NCI-H1417 (cell line): Measurements from ENCODE around the gene RARRES2.

Experiments used
- DNase-seq, 3 experiments: peaks; one replicate each; lab custom pipeline; 2025; lab: John Stamatoyannopoulos, UW

RARRES2 gene

DNA sequence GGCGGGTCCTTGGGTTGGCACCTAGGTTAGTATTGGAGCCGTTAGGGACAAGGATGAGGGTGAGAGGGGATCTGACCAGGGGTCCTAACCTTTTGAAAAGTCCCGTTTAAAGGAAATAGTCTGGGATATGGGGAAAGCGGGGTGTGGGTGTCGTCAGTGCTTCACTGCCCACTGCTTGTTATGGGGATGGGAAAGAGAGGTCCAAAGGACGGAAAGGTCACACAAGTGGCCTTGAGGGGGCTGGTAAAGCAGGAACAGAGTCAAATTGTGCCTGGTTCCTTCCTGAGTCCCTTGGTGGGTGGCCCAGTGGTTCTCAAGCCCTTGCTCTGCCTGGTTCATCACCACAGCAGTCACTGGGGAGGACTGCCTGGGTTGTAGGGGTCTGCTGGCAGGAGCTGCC is 35.1 kb upstream of the RARRES2 start:
- no peak for DNase-seq

DNA sequence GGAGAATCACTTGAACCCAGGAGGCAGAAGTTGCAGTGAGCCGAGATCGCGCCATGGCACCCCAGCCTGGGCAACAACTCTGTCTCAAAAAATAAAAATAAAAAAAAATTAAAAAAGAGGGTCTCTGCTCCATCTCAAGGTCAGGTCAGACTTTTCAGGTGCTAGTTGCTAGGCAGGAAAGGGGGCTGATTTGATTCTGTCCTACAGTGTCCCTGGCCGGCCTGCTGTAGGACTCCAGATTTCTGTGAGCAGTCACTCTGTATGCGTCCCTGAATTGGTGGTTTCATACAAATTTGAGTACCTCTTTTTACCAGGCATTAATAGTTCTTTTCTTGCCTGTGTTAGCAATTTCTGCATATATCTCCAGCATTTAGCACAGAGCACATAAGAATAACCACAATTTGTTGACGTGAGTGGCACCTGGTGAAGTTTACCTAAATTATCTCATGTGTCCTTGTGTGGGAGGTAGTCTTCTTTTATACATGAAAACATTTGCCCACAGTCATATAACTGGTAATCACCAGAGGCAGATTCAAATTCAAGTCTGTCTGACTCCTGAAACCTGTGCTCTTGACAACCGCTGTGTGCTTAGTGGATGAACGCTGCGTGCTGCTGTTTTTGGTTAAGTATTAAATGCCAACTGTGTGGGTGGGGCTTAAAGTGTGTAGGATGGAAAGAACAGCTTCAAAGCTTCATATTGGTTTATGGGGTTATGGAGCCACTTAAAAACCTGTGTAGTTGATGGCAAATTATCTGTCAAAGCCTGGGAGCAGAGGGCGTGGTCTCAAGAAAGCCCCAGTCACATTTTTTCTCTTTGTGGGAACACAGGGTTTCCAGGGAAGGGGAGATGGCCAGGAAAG is 34.5 kb upstream of the RARRES2 start:
- DNase-seq: peak in 1 of 3 experiments; percentile 47

DNA sequence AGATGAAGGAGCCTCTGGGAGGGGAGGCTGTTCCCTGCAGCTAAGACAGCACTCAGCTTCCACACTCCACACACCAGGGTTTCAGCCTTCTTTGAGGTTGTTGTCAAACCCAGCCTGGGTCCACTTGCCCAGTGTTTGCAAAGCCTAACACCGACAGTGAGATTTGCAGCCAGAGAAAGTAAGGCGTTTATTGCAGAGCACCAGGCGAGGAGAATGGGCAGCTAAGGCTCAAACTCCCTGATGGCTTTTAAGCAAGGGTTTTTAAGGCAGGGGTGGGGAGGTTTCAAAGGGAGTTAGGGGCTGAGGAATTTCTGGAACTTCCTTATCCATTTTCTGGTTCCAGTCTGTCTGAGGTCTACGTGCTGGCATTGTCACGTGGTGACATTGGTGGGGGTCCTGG is 33.0 kb upstream of the RARRES2 start:
- DNase-seq: no peak

DNA sequence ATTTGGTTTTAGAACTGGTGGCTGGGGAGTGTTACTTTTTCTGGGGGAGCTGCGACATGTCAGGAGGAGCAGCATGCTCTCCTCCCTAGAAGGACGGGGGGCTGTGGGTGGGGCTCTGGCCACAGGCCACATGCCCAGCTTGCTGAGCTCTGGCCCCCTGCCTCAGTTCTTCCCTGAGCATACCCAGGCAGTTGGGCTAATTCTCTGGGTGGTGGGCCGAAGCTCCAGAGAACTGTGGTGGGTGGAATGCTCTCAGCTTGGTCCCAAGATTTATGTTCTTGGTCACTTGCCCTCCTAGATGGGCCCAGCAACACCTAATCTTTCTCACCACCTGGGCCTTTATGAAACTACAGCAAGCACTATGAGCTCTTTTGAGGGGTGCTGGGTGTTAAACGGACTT is 32.6 kb upstream of the RARRES2 start:
- no peak for DNase-seq

DNA sequence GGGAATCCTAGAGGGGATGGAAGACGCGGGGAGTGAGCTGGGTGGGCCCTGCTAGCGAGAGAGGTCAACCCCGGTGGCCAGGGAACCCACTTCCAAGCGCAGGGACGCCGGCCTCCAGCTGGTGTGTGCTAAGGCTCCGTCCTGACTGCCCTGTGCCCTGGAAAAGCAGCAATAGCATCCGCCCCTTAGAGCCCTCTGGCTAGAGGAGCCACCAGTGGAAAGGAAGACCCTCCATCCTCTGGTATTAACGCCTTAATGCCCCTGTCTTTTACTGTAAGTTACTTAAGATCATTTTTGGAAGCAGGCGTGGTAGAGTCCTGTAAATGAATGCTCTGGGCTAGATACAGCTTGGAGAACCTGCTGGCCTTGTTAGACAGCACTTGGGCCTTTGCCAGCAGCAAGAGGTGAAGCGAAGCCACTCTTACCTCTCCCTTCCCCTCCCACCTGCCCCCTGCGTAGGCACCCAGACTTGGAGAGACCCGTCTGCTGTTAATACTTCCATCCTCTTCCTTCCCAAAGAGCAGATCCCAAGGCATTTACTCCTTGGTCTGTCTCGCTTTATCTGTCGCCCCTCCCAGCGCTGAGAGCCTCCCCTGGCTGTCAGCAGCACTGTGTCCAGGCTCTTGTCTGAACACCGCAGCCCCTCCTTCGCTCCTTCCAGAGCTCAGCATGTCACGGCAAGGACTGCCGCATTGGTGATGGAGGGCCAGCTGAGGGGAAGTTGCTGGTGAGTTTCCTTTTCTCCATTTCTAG is 31.8 kb upstream of the RARRES2 start:
- no peak for DNase-seq

DNA sequence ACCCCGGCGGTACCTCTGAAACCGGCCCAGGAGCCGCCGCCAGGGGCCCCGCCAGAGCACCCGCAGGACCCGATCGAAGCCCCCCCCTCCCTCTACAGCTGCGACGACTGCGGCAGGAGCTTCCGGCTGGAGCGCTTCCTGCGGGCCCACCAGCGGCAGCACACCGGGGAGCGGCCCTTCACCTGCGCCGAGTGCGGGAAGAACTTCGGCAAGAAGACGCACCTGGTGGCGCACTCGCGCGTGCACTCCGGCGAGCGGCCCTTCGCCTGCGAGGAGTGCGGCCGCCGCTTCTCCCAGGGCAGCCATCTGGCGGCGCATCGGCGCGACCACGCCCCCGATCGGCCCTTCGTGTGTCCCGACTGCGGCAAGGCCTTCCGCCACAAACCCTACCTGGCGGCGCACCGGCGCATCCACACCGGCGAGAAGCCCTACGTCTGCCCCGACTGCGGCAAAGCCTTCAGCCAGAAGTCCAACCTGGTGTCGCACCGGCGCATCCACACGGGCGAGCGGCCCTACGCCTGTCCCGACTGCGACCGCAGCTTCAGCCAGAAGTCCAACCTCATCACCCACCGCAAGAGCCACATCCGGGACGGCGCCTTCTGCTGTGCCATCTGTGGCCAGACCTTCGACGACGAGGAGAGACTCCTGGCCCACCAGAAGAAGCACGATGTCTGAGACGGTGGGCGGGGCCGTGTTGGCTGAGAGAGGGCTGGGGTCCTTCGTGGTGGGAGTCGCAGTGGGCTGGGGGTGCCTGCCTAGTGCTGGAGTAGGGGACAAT is 31.0 kb upstream of the RARRES2 start:
- no peak for DNase-seq

DNA sequence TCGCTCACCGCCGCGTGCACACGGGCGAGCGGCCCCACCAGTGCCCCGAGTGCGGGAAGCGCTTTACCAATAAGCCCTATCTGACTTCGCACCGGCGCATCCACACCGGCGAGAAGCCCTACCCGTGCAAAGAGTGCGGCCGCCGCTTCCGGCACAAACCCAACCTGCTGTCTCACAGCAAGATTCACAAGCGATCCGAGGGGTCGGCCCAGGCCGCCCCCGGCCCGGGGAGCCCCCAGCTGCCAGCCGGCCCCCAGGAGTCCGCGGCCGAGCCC is 30.5 kb upstream of the RARRES2 start:
- DNase-seq: no peak

DNA sequence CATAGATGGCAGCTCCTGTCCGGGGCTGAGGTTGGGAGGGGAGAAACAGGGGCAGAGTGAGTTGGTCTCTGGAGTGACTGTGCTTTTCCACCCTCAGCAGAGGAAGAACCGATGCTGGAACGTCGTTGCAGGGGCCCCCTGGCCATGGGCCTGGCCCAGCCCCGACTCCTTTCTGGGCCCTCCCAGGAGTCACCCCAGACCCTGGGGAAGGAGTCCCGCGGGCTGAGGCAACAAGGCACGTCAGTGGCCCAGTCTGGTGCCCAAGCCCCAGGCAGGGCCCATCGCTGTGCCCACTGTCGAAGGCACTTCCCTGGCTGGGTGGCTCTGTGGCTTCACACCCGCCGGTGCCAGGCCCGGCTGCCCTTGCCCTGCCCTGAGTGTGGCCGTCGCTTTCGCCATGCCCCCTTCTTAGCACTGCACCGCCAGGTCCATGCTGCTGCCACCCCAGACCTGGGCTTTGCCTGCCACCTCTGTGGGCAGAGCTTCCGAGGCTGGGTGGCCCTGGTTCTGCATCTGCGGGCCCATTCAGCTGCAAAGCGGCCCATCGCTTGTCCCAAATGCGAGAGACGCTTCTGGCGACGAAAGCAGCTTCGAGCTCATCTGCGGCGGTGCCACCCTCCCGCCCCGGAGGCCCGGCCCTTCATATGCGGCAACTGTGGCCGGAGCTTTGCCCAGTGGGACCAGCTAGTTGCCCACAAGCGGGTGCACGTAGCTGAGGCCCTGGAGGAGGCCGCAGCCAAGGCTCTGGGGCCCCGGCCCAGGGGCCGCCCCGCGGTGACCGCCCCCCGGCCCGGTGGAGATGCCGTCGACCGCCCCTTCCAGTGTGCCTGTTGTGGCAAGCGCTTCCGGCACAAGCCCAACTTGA is 29.9 kb upstream of the RARRES2 start:
- no peak for DNase-seq

DNA sequence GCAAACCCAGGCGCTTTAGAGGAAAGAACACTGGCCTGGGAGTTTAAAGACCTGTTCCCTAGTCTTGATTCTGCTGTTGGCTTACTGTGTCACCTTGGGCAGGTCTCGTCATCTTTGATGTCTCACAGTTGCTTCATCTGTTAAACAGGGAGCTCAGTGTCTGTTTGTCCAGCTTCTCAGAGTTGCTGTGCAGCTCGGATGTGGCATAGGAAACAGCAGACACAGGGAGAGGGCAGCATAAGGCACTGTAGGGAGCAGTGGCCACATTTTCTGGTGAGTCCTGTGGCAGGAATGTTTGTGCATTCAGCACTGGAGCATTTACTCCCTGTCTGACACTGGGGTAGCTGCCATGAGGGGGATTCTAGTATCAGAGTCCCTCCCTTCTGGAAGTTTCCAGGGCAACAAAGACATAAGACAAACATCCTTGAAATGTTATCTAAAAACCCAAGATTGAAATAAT is 29.2 kb upstream of the RARRES2 start:
- no peak for DNase-seq

DNA sequence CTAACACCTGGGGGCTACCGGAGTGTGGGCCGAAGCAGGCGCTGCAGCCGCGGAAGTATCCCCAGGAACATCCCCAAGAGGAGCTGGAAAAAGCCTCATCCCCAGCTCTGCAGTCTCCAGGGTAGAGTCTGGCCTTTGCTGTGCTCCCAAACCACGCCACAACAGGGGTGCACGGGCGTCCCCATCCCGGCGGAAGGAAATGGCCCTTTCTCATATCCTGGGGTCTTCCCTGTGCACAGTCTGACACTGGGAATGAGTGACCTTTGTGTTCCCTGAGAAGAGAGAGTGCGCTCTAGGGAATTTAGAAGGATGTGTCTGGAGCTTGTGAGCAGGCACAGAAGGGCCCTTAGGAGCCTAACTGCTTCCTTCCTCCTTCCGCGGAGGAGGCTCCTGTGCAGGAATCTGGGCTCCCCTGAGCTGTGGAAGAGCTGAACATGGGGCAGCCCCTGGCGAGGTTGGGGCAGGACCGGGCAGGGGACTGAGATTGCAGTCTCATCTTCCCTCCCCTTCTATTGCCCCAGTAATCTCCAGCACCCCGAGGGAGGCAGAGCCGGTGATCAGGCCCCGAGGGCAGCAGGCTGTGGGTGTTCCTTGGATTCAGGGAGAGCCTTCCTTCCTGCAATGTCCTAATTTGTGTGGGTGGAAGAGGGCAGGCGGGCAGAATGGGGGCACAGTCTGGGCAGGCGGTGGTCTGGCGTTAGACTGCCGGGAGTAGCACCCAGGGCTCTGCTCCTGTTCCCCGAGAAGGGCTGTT is 28.5 kb upstream of the RARRES2 start:
- DNase-seq: peak in 1 of 3 experiments; percentile 50

DNA sequence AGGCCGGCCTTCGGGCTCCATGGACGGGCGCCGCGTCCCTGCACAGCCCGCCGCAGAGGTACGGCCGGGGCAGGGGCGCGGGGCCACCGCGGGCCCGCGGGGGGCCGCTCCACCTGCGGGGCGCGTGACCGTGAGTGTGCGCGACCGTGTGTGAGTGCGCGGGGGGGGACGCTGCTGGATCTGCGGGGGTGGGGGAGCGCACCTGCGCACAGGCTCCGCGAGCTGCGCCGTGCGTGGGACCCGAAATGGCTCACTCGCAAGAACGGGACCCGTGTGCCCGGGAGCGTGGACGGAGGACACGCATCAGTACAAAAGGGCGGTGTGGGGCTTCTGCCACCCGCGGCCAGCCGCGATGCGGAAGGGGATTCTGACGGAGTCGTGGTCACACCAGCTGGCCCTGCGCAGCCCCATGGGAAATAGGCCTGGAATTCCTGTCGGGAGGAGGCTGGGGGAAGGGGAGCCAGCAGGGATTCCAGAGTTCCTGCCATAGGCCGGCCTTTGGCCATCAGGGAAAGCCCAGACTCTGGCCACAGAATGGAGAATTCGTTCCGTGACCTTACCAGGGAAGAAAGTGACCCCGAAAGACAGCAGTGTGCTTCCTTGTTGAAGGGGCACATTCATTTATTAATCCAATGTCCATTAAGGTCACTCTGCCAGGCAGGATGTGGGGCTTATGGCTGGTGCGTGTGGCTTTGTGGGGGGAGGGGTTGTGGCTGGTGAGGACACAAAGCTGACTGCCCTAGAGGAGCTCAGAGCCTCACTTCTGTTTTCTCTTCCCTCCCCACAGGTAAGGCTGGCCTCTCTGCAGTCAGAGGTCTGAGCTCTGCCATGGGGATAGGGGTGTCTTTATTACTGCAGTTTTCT is 27.7 kb upstream of the RARRES2 start:
- DNase-seq: peak; percentile 58 to 82 (median 78)

DNA sequence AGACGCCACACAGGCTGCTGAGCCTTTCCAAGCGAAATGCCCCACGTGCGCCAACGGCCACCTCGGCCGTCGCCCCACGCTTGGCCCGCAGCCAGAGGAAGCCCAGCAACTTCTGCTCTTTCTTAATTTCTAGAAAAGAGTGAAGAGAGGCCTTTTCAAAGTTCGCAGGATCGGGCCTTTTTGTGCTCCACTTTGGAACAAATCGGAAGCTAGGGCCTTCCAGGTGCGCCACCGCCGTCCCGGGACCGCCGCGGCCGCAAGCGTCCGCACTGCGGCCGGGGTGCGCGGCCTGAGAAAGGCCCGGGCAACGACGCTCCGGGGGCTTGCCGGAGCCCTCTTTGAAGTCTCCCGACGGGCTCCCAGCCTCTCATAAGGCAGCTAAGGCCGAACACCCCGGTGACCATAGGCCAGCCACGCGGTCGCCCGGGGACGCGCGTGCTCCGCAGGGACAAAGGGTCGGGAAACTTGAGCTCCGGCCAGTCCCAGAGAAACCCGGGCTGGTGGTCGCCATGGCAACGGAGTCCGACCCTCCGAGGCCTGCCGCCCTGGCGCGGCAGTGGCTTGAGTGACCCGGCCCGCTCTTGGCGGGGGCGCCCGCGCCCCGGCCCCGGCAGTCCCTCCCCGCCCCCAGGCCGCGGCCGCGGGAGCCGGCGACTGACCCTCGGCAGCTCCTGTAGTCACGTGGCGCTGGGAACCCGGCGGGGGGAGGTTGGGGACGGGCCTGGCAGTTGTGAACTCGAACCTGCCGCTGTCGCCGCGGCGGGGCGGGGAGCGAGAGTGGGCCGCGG is 26.9 kb upstream of the RARRES2 start, which contains the start of gene REPIN1:
Gene REPIN1 (plus strand): TSS at position 727 of the 788 bp plus-strand sequence. CDS start 890 bp downstream, outside the sequence.
- peak; percentile 91 to 96 (median 95) for DNase-seq

DNA sequence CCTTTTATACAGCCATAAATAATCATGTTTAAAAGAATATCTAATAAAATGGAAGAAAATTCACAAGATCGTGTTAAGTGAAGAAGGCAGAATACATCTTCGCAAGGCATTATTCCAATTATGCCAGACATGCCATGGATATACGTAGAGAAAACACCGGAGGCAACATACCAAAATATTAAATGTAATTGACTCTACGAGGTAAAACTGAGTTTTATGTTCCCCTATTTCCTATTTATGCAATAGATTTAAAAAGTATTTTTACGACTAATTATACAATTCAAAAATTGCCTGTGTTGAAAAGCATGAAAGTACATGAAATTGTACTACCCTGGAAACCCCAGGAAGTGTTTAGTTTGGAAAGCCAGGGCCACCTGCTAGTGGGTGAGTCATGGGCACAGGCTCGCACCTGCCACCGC is 26.3 kb upstream of the RARRES2 start:
- DNase-seq: no peak

DNA sequence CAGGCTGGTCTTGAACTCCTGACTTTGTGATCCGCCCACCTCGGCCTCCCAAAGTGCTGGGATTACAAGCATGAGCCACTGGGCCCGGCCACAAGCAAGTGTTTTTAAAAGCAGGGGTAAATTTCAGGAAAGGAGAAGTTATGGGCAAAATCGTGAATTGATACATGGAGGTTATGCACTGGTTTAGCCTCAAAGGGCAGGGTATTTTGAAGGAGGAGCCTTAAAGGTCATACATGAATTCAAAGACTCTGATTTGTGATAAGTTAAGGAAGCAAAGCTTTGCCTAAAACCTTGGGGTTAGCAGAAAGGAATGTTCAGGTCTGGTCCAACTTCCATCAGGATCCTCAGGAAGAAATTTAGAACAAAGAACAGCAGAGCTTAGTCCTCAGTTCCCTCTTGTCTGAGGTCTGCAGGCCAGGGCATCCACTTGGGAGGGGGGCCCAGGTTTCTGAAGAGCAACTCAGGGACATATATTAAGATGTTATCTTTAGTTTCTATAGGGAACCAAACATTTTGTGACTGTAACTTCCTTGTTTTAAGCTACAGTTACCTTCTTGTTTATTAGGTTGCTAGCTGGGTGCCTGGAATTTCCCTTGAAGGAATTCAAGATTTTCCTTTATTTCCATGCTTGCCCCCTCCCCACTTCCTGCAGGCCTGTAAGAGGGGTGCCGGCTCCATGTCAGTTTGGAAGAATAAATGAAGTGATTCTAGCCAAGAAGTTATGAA is 24.4 kb upstream of the RARRES2 start:
- no peak for DNase-seq

DNA sequence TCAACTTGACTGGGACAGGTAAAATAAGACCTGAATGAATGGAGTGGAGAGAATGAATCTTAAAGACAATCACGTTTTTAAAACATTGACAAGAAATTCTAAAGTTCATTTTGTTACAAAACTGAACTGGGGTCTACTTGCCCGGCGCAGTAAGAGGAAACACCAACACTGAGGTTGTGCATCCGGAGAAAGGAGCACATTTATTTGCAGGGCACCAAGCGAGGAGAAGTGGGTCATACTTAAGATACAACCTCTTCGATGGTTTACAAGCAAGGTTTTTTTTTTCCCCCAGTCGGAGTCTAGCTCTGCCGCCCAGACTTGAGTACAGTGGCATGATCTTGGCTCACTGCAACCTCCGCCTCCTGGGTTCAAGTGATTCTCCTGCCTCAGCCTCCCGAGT is 23.8 kb upstream of the RARRES2 start:
- DNase-seq: no peak

DNA sequence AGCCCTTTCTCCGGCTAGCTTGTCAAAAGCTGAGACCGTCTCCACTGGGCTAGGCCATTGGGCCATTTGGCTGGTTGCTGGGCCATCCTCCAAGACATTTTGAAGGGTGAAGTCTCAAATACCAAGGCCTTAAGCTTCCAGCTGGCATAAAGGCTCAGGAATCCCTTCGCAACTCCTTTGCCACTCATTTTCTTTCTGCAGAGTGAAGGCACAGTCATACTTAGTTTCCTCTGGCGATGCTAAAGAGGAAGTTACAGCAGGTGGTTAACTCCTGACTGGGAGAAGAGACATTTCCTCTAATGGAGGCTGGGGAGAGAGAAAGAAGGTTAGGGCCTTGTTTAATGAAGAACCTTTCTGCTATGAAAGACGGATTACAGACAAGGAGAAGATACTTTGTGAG is 22.4 kb upstream of the RARRES2 start:
- DNase-seq: no peak

DNA sequence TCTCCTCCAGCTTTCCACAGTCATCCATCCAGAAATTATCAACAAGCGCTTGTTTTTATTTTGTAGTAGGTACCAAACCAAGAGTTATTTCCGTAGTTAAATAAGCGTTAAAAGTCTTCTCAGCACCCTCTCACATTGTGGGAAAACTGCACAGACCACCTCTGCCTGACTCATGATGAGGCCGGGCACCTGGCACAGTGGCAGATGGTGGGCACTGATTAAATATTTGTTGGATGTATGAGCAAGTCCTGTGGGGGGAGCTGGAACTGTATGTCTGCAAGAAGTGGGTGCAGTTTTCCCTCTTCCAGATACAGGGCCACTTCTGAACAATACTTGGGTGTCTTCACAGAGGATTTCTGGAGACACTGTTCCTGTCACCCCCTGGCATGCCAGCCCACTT is 21.9 kb upstream of the RARRES2 start:
- DNase-seq: no peak
